Esophagus muscularis mucosa (tissue), 4 donors: Measurements from ENCODE around the gene ADAMTS2.

Experiments used
- CTCF ChIP-seq, 3 experiments: fragments of 200-600 bp in 2 of 3; fragments of 450-650 bp in 1 of 3; sonication (generic) in 2 of 3; IDR thresholded peaks; one replicate each; pipeline ENCODE4 v1.5.1; 2017 to 2019; ENCODE audit warnings: antibody characterized with exemption in 3 of 3, mild to moderate bottlenecking in 2 of 3, moderate library complexity in 1 of 3
- EP300 ChIP-seq: sonication (generic); formaldehyde crosslinking; IDR thresholded peaks from one replicate; pipeline ENCODE4 v1.6.1; 2017; ENCODE audit warnings: antibody characterized with exemption
- POLR2A ChIP-seq: fragments of 450-650 bp; IDR thresholded peaks from one replicate; pipeline ENCODE4 v1.6.1; 2017; ENCODE audit warnings: antibody characterized with exemption, moderate library complexity, mild to moderate bottlenecking, low read depth
- POLR2AphosphoS5 ChIP-seq, 2 donors: sonication (generic); formaldehyde crosslinking; IDR thresholded peaks; one replicate each; pipeline ENCODE4 v1.6.1; 2017; ENCODE audit warnings: antibody characterized with exemption in 2 of 2

- TF ChIP-seq POLR2AphosphoS5 (IDR thresholded peaks at IDR 0.05) (no peak), POLR2A (no peak), CTCF (IDR thresholded peaks at IDR 0.05) (no peak), EP300 (no peak)
Measured at GRCh38 chr5:179289756-179290385, 55.4 kb downstream of the ADAMTS2 start.
